Measurements from ENCODE around the gene CABP7.
"Not testable (repeated sequence)": the region's sequence is repeated elsewhere in the genome, so short reads cannot be mapped to it uniquely, and the experiment has no call there.

The CABP7 gene

GRCh38 chr22:29750559-29751538 is 31.0 kb downstream of the CABP7 start:
- no peak for DNase-seq

GRCh38 chr22:29751669-29752068 is 31.9 kb downstream of the CABP7 start:
- DNase-seq = no peak

GRCh38 chr22:29753808-29754657 is 34.2 kb downstream of the CABP7 start:
- no peak for DNase-seq

GRCh38 chr22:29754658-29755395 is 35.0 kb downstream of the CABP7 start:
- DNase-seq = not testable (repeated sequence)

GRCh38 chr22:29755889-29756288 is 36.1 kb downstream of the CABP7 start:
- DNase-seq = no peak

- no peak for DNase-seq
These were observed 36.5 kb downstream of the CABP7 start for GRCh38 chr22:29756341-29756740.

- DNase-seq = no peak
These were observed 37.3 kb downstream of the CABP7 start for GRCh38 chr22:29757096-29757495.

GRCh38 chr22:29758068-29758622 is 38.3 kb downstream of the CABP7 start:
- no peak for DNase-seq

GRCh38 chr22:29758959-29759358 is 39.2 kb downstream of the CABP7 start:
- DNase-seq = no peak

GRCh38 chr22:29762263-29762662 is 42.5 kb downstream of the CABP7 start:
- DNase-seq = no peak

- DNase-seq = no peak
These were observed 46.3 kb downstream of the CABP7 start for GRCh38 chr22:29765905-29766631.

- DNase-seq = peak; percentile 95
These were observed 46.9 kb downstream of the CABP7 start, which contains the start of gene ZMAT5 for GRCh38 chr22:29766632-29767170. TSS of gene ZMAT5 (minus strand) at chr22:29767007. CDS start at chr22:29748544, 18,463 bp downstream.

- DNase-seq = peak; percentile 94
These were observed 47.6 kb downstream of the CABP7 start, which contains the start of gene UQCR10 for GRCh38 chr22:29767171-29768051. TSS of gene UQCR10 (plus strand) at chr22:29767369. CDS start at chr22:29767399, 30 bp downstream.

- no peak for DNase-seq
These were observed 48.4 kb downstream of the CABP7 start for GRCh38 chr22:29768052-29768693.

- no peak for DNase-seq
These were observed 50.0 kb downstream of the CABP7 start for GRCh38 chr22:29769723-29770321.

- peak; percentile 60 for DNase-seq
These were observed 52.4 kb downstream of the CABP7 start for GRCh38 chr22:29772170-29772641.

GRCh38 chr22:29773233-29773632 is 53.4 kb downstream of the CABP7 start:
- DNase-seq = no peak

GRCh38 chr22:29780220-29780619 is 60.4 kb downstream of the CABP7 start:
- DNase-seq = no peak

All from left hindlimb (tissue), 1 donor.